GM23248 (cell line): Measurements from ENCODE around the gene PVR. TPM values are rescaled to one million over a fixed set of nuclear protein-coding genes. Genes with fewer than 3 reads are reported as not detected.
"Not testable (repeated sequence)": the region's sequence is repeated elsewhere in the genome, so short reads cannot be mapped to it uniquely, and the experiment has no call there.

Source experiments
- DNase-seq: peaks from one replicate; pipeline ENCODE4 v3.0.0-alpha.2; 2015
- H2AFZ ChIP-seq: fragments of 200-600 bp; sonication (generic); 2 replicates; pipeline ENCODE4 v1.6.1; 2016; ENCODE audit warnings: antibody characterized with exemption
- H3F3A ChIP-seq: fragments of 200-600 bp; sonication (generic); 2 replicates; pipeline ENCODE4 v1.6.1; 2016; ENCODE audit warnings: mild to moderate bottlenecking, antibody characterized with exemption, mixed run types; ENCODE audit not compliant: insufficient read depth
- H3K27ac ChIP-seq: fragments of 200-600 bp; sonication (generic); 2 replicates; pipeline ENCODE4 v1.5.1; 2016; ENCODE audit warnings: mild to moderate bottlenecking
- H3K27me3 ChIP-seq: fragments of 200-600 bp; sonication (generic); replicated peaks from 2 replicates; pipeline ENCODE4 v1.6.1; 2016; ENCODE audit warnings: mild to moderate bottlenecking; ENCODE audit not compliant: insufficient read depth
- H3K36me3 ChIP-seq: fragments of 200-600 bp; sonication (generic); 2 replicates; pipeline ENCODE4 v1.6.1; 2016; ENCODE audit warnings: low read depth, mild to moderate bottlenecking
- H3K4me1 ChIP-seq: fragments of 200-600 bp; sonication (generic); 2 replicates; pipeline ENCODE4 v1.6.1; 2016; ENCODE audit warnings: mild to moderate bottlenecking; ENCODE audit not compliant: insufficient read depth
- H3K4me2 ChIP-seq: fragments of 200-600 bp; sonication (generic); one replicate; pipeline ENCODE4 v1.6.1; 2016; ENCODE audit warnings: mild to moderate bottlenecking; ENCODE audit not compliant: unreplicated experiment
- H3K4me3 ChIP-seq: fragments of 200-600 bp; sonication (generic); 2 replicates; pipeline ENCODE4 v1.5.1; 2016; ENCODE audit warnings: mild to moderate bottlenecking
- H3K79me2 ChIP-seq: fragments of 200-600 bp; sonication (generic); 2 replicates; pipeline ENCODE4 v1.6.1; 2016; ENCODE audit warnings: mild to moderate bottlenecking; ENCODE audit not compliant: insufficient read depth
- H3K9ac ChIP-seq: fragments of 200-600 bp; sonication (generic); 2 replicates; pipeline ENCODE4 v1.6.1; 2016; ENCODE audit warnings: mild to moderate bottlenecking
- H3K9me2 ChIP-seq: fragments of 200-600 bp; sonication (generic); 2 replicates; pipeline ENCODE4 v1.6.1; 2016; ENCODE audit warnings: mixed run types, mild to moderate bottlenecking, moderate library complexity; ENCODE audit not compliant: insufficient read depth
- H3K9me3 ChIP-seq: fragments of 200-600 bp; sonication (generic); one replicate; pipeline ENCODE4 v1.6.1; 2017; ENCODE audit warnings: low read depth
- H4K20me1 ChIP-seq: fragments of 200-600 bp; sonication (generic); 2 replicates; pipeline ENCODE4 v1.6.0; 2016; ENCODE audit not compliant: insufficient read depth
- EZH2 ChIP-seq: fragments of 200-600 bp; sonication (generic); IDR thresholded peaks from 2 replicates; pipeline ENCODE4 v1.6.1; 2018; ENCODE audit warnings: antibody characterized with exemption, mild to moderate bottlenecking; ENCODE audit not compliant: insufficient read depth, poor library complexity, severe bottlenecking
- EZH2phosphoT487 ChIP-seq: fragments of 200-600 bp; sonication (generic); IDR thresholded peaks from 2 replicates; pipeline ENCODE4 v1.6.1; 2018; ENCODE audit warnings: antibody characterized with exemption, moderate library complexity, mild to moderate bottlenecking, low read depth; ENCODE audit not compliant: insufficient read depth
- WGBS, 2 experiments: methylation state at CpG; one replicate each; pipeline ENCODE4 v1.1.6; 2015 to 2017; ENCODE audit warnings: low lambda C conversion rate in 2 of 2, low coverage in 1 of 2; ENCODE audit errors: missing lambda C conversion rate in 2 of 2; 5-methylcytosine and 5-hydroxymethylcytosine counted together
- in situ Hi-C: fragments of 300-500 bp; cut with MboI; formaldehyde crosslinking; loops from 2 replicates; pipeline ENCODE4 v1.15.0; 2020
- polyA plus RNA-seq: library from polyadenylated mRNA; unstranded; fragments of >200 nt; fragmentation: Nextera tagmentation; extraction: Ambion mirVana; gene quantifications from 2 replicates; pipeline ENCODE4 v1.2.1, GENCODE V29; 2016
- total RNA-seq: library from RNA; depleted of rRNA; stranded (reverse); fragments of >200 nt; shearing (Covaris generic); gene quantifications from 2 replicates; pipeline ENCODE4 v1.2.3, GENCODE V29; 2014

PVR gene
- total and polyA plus RNA-seq, 2 experiments from 2014 or later, result 58.8 to 148 TPM

- in situ Hi-C loops, result no loop called here
- no peaks in the 10 kb centered on the region for H3K9me2 ChIP-seq
- H3K27me3 ChIP-seq, result no peaks in the 10 kb centered on the region
- TF ChIP-seq EZH2 (no peak), EZH2phosphoT487 (no peak)
- H3K4me2 ChIP-seq, result no peak overlapping the region
- H3K79me2 ChIP-seq, result no peaks in the 10 kb centered on the region
- H3K36me3 ChIP-seq, result no peaks in the 10 kb centered on the region
- 80 to 84% methylated on average over 11 to 12 of the region's 12 CpGs for WGBS, 2 experiments
- no peak overlapping the region for H3K9ac ChIP-seq
- no peaks in the 10 kb centered on the region for H3F3A ChIP-seq
- H2AFZ ChIP-seq, result no peak overlapping the region
- H3K27ac ChIP-seq, result no peak overlapping the region
- no peak for DNase-seq
- H3K4me3 ChIP-seq, result no peak overlapping the region
- no peaks in the 10 kb centered on the region for H4K20me1 ChIP-seq
- no peaks in the 10 kb centered on the region for H3K4me1 ChIP-seq
- H3K9me3 ChIP-seq, result no peaks in the 10 kb centered on the region
Observed at GRCh38 chr19:44705502-44706010, 61.8 kb downstream of the PVR start.

GRCh38 chr19:44706506-44707236 is 63.0 kb downstream of the PVR start:
- Histone ChIP-seq H3K4me3 (no peak overlapping the region), H3K4me1 (no peaks in the 10 kb centered on the region), H3K27me3 (no peaks in the 10 kb centered on the region), H3K36me3 (no peaks in the 10 kb centered on the region), H3K79me2 (no peaks in the 10 kb centered on the region), H3K9ac (no peak overlapping the region), H3K9me2 (no peaks in the 10 kb centered on the region), H2AFZ (no peak overlapping the region), H4K20me1 (no peaks in the 10 kb centered on the region), H3K27ac (no peak overlapping the region), H3K4me2 (no peak overlapping the region), H3K9me3 (no peaks in the 10 kb centered on the region), H3F3A (no peaks in the 10 kb centered on the region)
- in situ Hi-C loops, result no loop called here
- TF ChIP-seq EZH2phosphoT487 (no peak), EZH2 (no peak)
- DNase-seq, result no peak
- 84 to 87% methylated on average over 6 of the region's 6 CpGs for WGBS, 2 experiments

DNA sequence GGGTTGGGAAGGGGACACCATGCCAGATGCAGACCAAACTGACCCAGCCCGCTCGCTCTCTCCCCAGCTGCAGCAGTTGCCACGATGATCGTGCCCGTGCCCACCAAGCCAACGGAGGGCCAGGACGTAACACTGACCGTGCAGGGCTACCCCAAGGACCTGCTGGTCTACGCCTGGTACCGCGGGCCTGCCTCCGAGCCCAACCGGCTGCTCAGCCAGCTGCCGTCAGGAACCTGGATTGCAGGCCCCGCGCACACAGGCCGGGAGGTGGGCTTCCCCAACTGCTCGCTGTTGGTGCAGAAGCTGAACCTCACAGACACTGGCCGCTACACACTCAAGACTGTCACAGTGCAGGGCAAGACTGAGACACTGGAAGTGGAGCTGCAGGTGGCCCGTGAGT is 64.1 kb downstream of the PVR start:
- Histone ChIP-seq H2AFZ (no peak overlapping the region), H3K9ac (no peak overlapping the region), H3K79me2 (no peaks in the 10 kb centered on the region), H4K20me1 (no peaks in the 10 kb centered on the region), H3K27ac (no peak overlapping the region), H3F3A (no peaks in the 10 kb centered on the region), H3K4me3 (no peak overlapping the region), H3K9me3 (no peaks in the 10 kb centered on the region), H3K27me3 (no peaks in the 10 kb centered on the region), H3K4me2 (no peak overlapping the region), H3K4me1 (no peaks in the 10 kb centered on the region), H3K9me2 (no peaks in the 10 kb centered on the region), H3K36me3 (no peaks in the 10 kb centered on the region)
- no peak for DNase-seq
- 91 to 95% methylated on average over 20 of the region's 20 CpGs for WGBS, 2 experiments
- no peak for TF ChIP-seq EZH2phosphoT487
- no peak for TF ChIP-seq EZH2
- in situ Hi-C loops, result no loop called here

GRCh38 chr19:44708940-44709339 is 65.2 kb downstream of the PVR start:
- no peak overlapping the region for H3K4me2 ChIP-seq
- no peak for DNase-seq
- no peak overlapping the region for H3K9ac ChIP-seq
- H3F3A ChIP-seq, result no peaks in the 10 kb centered on the region
- 44% methylated on average over 5 of the region's 5 CpGs for WGBS, 2 experiments
- no peaks in the 10 kb centered on the region for H4K20me1 ChIP-seq
- H2AFZ ChIP-seq, result no peak overlapping the region
- H3K4me1 ChIP-seq, result no peaks in the 10 kb centered on the region
- H3K9me3 ChIP-seq, result no peaks in the 10 kb centered on the region
- no peaks in the 10 kb centered on the region for H3K9me2 ChIP-seq
- H3K36me3 ChIP-seq, result no peaks in the 10 kb centered on the region
- H3K27me3 ChIP-seq, result no peaks in the 10 kb centered on the region
- H3K4me3 ChIP-seq, result no peak overlapping the region
- H3K79me2 ChIP-seq, result no peaks in the 10 kb centered on the region
- in situ Hi-C loops, result no loop called here
- TF ChIP-seq EZH2phosphoT487 (no peak), EZH2 (no peak)
- no peak overlapping the region for H3K27ac ChIP-seq

DNA sequence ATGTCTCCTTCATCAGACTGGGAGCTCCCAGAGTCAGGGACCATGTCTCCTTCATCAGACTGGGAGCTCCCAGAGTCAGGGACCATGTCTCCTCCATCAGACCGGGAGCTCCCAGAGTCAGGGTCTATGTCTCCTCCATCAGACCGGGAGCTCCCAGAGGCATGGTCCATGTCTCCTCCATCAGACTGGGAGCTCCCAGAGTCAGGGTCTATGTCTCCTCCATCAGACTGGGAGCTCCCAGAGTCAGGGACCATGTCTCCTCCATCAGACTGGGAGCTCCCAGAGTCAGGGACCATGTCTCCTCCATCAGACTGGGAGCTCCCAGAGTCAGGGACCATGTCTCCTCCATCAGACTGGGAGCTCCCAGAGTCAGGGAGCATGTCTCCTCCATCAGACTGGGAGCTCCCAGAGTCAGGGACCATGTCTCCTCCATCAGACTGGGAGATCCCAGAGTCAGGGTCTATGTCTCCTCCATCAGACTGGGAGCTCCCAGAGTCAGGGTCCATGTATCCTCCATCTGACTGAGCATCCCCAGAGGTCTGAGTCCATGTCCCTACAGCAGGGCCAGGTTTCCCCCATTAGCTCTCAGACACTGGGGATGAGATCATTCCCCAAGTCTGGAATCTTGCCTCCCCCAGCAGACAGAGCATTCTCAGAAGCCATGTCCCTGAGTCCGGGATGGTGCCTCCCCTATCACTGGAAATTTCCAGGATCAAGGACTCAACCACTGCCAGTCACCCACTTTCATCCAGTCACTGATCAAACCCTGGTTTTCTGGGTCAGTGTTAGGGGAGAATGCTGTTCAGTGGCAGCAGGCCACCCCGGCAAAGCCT is 65.9 kb downstream of the PVR start:
- H3K9ac ChIP-seq, H3K9me3 ChIP-seq, H3K27ac ChIP-seq, H2AFZ ChIP-seq, in situ Hi-C loops, H3K9me2 ChIP-seq, H3K4me3 ChIP-seq, H3K36me3 ChIP-seq, H4K20me1 ChIP-seq, DNase-seq, H3K27me3 ChIP-seq, H3F3A ChIP-seq, H3K4me1 ChIP-seq, H3K79me2 ChIP-seq, H3K4me2 ChIP-seq: not testable (repeated sequence)
- 46 to 59% methylated on average over 4 of the region's 4 CpGs for WGBS, 2 experiments
